ENCODE measurements around the gene SH2D4B. TPM values are rescaled to one million over a fixed set of nuclear protein-coding genes. Genes with fewer than 3 reads are reported as not detected.

SH2D4B gene
- total RNA-seq, 1 experiment from 2014 or later, result not detected

- no peak for DNase-seq
- H3K36me3 ChIP-seq, result peaks cover 26% of the 10 kb centered on the region
- H3K4me3 ChIP-seq, result no peak overlapping the region
- no peak overlapping the region for H3K27ac ChIP-seq
- no peaks in the 10 kb centered on the region for H3K9me3 ChIP-seq (replicated peaks)
- H3K27me3 ChIP-seq, result no peaks in the 10 kb centered on the region
- no peaks in the 10 kb centered on the region for H3K4me1 ChIP-seq
Observed at GRCh38 chr10:80513106-80513505, 24.6 kb upstream of the SH2D4B start.

- H3K9me3 ChIP-seq (replicated peaks), result no peaks in the 10 kb centered on the region
Observed at GRCh38 chr10:80515511-80515910, 22.2 kb upstream of the SH2D4B start.

GRCh38 chr10:80515941-80516340, 21.8 kb upstream of the SH2D4B start:
- H3K4me1 ChIP-seq, result no peaks in the 10 kb centered on the region
- peaks cover 26% of the 10 kb centered on the region for H3K36me3 ChIP-seq

More at GRCh38 chr10:80515511-80515910, 22.2 kb upstream of the SH2D4B start:
- H3K36me3 ChIP-seq, result peaks cover 27% of the 10 kb centered on the region
- DNase-seq, result no peak
- H3K27ac ChIP-seq, result no peak overlapping the region
- no peaks in the 10 kb centered on the region for H3K4me1 ChIP-seq
- no peak overlapping the region for H3K4me3 ChIP-seq
- H3K27me3 ChIP-seq, result no peaks in the 10 kb centered on the region

GRCh38 chr10:80516506-80517075, 21.1 kb upstream of the SH2D4B start:
- Histone ChIP-seq H3K4me1 (no peaks in the 10 kb centered on the region), H3K27me3 (no peaks in the 10 kb centered on the region), H3K27ac (no peak overlapping the region), H3K9me3 (replicated peaks) (no peaks in the 10 kb centered on the region), H3K4me3 (no peak overlapping the region), H3K36me3 (peaks cover 24% of the 10 kb centered on the region)
- DNase-seq, result no peak

More at GRCh38 chr10:80515941-80516340, 21.8 kb upstream of the SH2D4B start:
- Histone ChIP-seq H3K27ac (no peak overlapping the region), H3K4me3 (no peak overlapping the region), H3K27me3 (no peaks in the 10 kb centered on the region), H3K9me3 (replicated peaks) (no peaks in the 10 kb centered on the region)
- DNase-seq, result no peak

GRCh38 chr10:80517416-80518142, 20.1 kb upstream of the SH2D4B start:
- Histone ChIP-seq H3K4me1 (no peaks in the 10 kb centered on the region), H3K36me3 (peaks cover 26% of the 10 kb centered on the region), H3K4me3 (no peak overlapping the region), H3K27me3 (no peaks in the 10 kb centered on the region), H3K9me3 (replicated peaks) (no peaks in the 10 kb centered on the region), H3K27ac (no peak overlapping the region)
- no peak for DNase-seq

- H3K4me1 ChIP-seq, result no peaks in the 10 kb centered on the region
- H3K4me3 ChIP-seq, result no peak overlapping the region
- H3K36me3 ChIP-seq, result peaks cover 23% of the 10 kb centered on the region
- DNase-seq, result no peak
- H3K9me3 ChIP-seq (replicated peaks), result no peaks in the 10 kb centered on the region
- no peaks in the 10 kb centered on the region for H3K27me3 ChIP-seq
- no peak overlapping the region for H3K27ac ChIP-seq
Observed at GRCh38 chr10:80518143-80518806, 19.4 kb upstream of the SH2D4B start.

- peak in 1 of 2 experiments; percentile 42 for DNase-seq
- Histone ChIP-seq H3K4me1 (no peaks in the 10 kb centered on the region), H3K9me3 (replicated peaks) (no peaks in the 10 kb centered on the region), H3K4me3 (no peak overlapping the region), H3K27ac (no peak overlapping the region), H3K27me3 (no peaks in the 10 kb centered on the region), H3K36me3 (peaks cover 17% of the 10 kb centered on the region)
Observed at GRCh38 chr10:80518807-80519360, 18.8 kb upstream of the SH2D4B start.

- DNase-seq, result no peak
- H3K27me3 ChIP-seq, result no peaks in the 10 kb centered on the region
- H3K4me3 ChIP-seq, result no peak overlapping the region
- H3K9me3 ChIP-seq (replicated peaks), result no peaks in the 10 kb centered on the region
- no peaks in the 10 kb centered on the region for H3K4me1 ChIP-seq
- peaks cover 11% of the 10 kb centered on the region for H3K36me3 ChIP-seq
- H3K27ac ChIP-seq, result no peak overlapping the region
Observed at GRCh38 chr10:80519936-80520650, 17.6 kb upstream of the SH2D4B start.

- DNase-seq, result peak in 1 of 2 experiments; percentile 21
- Histone ChIP-seq H3K4me3 (no peak overlapping the region), H3K9me3 (replicated peaks) (no peaks in the 10 kb centered on the region), H3K36me3 (peaks cover 10% of the 10 kb centered on the region), H3K27me3 (no peaks in the 10 kb centered on the region), H3K4me1 (no peaks in the 10 kb centered on the region), H3K27ac (no peak overlapping the region)
Observed at GRCh38 chr10:80520661-80521470, 16.8 kb upstream of the SH2D4B start.

GRCh38 chr10:80522756-80523363, 14.8 kb upstream of the SH2D4B start:
- no peaks in the 10 kb centered on the region for H3K27me3 ChIP-seq
- no peak overlapping the region for H3K27ac ChIP-seq
- H3K4me1 ChIP-seq, result no peaks in the 10 kb centered on the region
- H3K4me3 ChIP-seq, result no peak overlapping the region
- DNase-seq, result no peak
- peaks cover 5% of the 10 kb centered on the region for H3K36me3 ChIP-seq
- H3K9me3 ChIP-seq (replicated peaks), result no peaks in the 10 kb centered on the region

- Histone ChIP-seq H3K4me1 (no peaks in the 10 kb centered on the region), H3K9me3 (replicated peaks) (no peaks in the 10 kb centered on the region), H3K27ac (no peak overlapping the region), H3K36me3 (0 out of 2 replicates have a peak, but pooled peaks cover 2% of the 10 kb centered on the region), H3K27me3 (no peaks in the 10 kb centered on the region), H3K4me3 (no peak overlapping the region)
- no peak for DNase-seq
Observed at GRCh38 chr10:80523773-80524172, 13.9 kb upstream of the SH2D4B start.

- Histone ChIP-seq H3K9me3 (replicated peaks) (no peaks in the 10 kb centered on the region), H3K36me3 (0 out of 2 replicates have a peak, but pooled peaks cover 2% of the 10 kb centered on the region), H3K4me3 (no peak overlapping the region), H3K27me3 (no peaks in the 10 kb centered on the region), H3K27ac (no peak overlapping the region), H3K4me1 (no peaks in the 10 kb centered on the region)
- DNase-seq, result no peak
Observed at GRCh38 chr10:80524190-80524909, 13.4 kb upstream of the SH2D4B start.

- Histone ChIP-seq H3K36me3 (0 out of 2 replicates have a peak, but pooled peaks cover 2% of the 10 kb centered on the region), H3K4me3 (no peak overlapping the region), H3K27ac (no peak overlapping the region), H3K4me1 (no peaks in the 10 kb centered on the region), H3K9me3 (replicated peaks) (no peaks in the 10 kb centered on the region), H3K27me3 (no peaks in the 10 kb centered on the region)
- DNase-seq, result no peak
Observed at GRCh38 chr10:80526218-80526617, 11.5 kb upstream of the SH2D4B start.

All from SJCRH30 (cell line).